ENCODE data around the gene WRAP73. TPM values are rescaled to one million over a fixed set of nuclear protein-coding genes. Genes with fewer than 3 reads are reported as not detected.
"Not testable (repeated sequence)": the region's sequence is repeated elsewhere in the genome, so short reads cannot be mapped to it uniquely, and the experiment has no call there.

Gene WRAP73
- total RNA-seq, 3 donors from 2014 or later, result 19.2 to 26.3 (median 21.0) TPM

DNA sequence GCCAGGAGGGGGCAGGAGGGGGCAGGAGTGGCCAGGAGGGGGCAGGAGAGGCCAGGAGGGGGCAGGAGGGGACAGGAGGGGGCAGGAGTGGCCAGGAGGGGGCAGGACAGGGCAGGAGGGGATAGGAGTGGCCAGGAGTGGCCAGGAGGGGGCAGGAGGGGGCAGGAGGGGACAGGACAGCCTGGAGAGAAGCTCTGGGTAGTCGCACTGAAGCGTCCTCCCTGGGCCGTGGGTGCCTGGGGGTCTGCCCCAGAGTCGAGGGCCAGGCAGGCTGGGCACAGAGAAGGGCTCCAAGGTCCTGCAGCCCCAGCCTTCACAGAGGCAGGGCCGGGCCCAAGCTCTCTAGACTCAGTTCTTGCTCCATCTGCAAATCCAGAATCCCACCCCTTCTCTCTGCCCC lies 61.5 kb downstream of the WRAP73 start:
- no peak for ATAC-seq
- Histone ChIP-seq H3K4me3 (no peak overlapping the region), H3K9me3 (no peaks in the 10 kb centered on the region), H3K36me3 (ENCODE audit: low read depth) (no peaks in the 10 kb centered on the region), H3K4me1 (ENCODE audit: low read depth) (no peaks in the 10 kb centered on the region)
- no peak for DNase-seq
- intact Hi-C loops (cut with DNase I, micrococcal nuclease), result no loop called here
- TF ChIP-seq, protein P1, sequence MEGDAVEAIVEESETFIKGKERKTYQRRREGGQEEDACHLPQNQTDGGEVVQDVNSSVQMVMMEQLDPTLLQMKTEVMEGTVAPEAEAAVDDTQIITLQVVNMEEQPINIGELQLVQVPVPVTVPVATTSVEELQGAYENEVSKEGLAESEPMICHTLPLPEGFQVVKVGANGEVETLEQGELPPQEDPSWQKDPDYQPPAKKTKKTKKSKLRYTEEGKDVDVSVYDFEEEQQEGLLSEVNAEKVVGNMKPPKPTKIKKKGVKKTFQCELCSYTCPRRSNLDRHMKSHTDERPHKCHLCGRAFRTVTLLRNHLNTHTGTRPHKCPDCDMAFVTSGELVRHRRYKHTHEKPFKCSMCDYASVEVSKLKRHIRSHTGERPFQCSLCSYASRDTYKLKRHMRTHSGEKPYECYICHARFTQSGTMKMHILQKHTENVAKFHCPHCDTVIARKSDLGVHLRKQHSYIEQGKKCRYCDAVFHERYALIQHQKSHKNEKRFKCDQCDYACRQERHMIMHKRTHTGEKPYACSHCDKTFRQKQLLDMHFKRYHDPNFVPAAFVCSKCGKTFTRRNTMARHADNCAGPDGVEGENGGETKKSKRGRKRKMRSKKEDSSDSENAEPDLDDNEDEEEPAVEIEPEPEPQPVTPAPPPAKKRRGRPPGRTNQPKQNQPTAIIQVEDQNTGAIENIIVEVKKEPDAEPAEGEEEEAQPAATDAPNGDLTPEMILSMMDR (IDR thresholded peaks at IDR 0.05), result no peak

DNA sequence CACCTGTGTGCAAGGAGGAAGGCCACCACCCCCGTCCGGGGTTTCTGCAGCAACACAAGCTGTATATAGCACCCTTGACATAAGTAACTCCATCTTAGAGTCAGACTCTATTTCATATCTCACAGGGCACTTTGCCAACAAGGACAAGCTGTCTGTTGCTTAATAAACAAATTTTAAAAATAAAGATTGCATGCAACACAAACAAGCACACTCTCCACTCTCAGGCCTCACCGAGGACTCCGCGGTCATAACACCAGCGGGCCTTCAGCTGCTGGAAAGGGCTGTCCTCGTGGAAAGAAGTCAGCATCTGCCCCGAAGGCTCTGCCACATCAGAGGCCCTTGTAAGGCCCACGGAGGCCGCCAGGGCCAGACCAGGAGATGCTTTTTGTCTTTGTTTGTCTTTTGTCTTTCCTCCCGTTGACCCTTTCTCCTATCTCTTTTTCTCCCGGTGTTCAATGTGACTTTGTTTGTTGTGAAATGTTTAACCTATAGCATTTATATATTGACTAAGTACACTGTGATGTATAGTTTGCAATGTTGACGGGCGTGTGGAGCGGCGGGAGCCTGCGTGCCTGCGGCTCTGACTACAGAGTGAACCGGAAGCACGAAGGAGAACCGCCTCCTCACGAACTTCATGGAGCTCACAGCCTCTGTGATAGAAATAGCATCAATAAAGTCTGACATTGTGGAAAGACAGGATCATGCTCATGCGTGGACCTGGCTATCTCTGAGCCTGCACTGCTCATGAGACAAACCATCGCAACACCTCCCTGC lies 62.7 kb downstream of the WRAP73 start:
- TF ChIP-seq, protein P1 (IDR thresholded peaks at IDR 0.05), result no peak
- no peak for DNase-seq
- H3K4me1 ChIP-seq (ENCODE audit: low read depth), result no peaks in the 10 kb centered on the region
- no peaks in the 10 kb centered on the region for H3K9me3 ChIP-seq
- intact Hi-C loops (cut with DNase I, micrococcal nuclease), result no loop called here
- H3K4me3 ChIP-seq, result no peak overlapping the region
- ATAC-seq, result peak; percentile 25
- no peaks in the 10 kb centered on the region for H3K36me3 ChIP-seq (ENCODE audit: low read depth)

DNA sequence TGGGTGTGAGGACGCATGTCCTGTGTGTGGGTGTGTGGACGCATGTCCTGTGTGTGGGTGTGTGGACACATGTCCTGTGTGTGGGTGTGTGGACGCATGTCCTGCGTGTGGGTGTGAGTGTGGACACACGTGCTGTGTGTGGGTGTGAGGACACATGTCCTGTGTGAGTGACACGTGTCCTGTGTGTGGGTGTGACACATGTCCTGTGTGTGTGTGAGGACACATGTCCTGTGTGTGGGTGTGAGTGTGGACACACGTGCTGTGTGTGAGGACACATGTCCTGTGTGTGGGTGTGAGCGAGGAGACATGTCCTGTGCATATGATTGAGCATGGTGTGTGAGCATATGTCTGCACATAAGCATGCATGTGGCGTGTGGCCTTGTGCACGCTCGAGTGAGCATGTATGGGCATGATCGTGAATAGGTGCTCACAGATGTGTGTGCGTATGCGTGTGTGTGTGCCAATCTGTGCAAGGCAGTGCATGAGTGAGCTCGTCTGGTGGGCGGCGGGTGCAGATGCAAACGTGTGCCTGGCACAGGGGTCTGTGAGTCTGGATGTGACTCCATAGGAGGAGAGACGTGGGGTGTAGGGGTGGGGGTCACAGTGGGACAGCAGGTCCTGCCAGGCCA lies 63.8 kb downstream of the WRAP73 start:
- intact Hi-C loops (cut with DNase I, micrococcal nuclease), result no loop called here
- DNase-seq, result no peak

DNA sequence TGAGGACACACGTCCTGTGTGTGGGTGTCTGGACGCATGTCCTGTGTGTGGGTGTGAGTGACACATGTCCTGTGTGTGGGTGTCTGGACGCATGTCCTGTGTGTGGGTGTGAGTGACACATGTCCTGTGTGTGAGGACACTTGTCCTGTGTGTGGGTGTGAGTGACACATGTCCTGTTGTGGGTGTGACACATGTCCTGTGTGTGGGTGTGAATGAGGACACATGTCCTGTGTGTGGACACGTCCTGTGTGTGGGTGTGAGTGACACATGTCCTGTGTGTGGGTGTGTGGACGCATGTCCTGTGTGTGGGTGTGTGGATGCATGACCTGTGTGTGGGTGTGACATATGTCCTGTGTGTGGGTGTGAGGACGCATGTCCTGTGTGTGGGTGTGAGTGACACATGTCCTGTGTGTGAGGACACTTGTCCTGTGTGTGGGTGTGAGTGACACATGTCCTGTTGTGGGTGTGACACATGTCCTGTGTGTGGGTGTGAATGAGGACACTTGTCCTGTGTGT lies 64.5 kb downstream of the WRAP73 start:
- ATAC-seq; H3K4me1 ChIP-seq (ENCODE audit: low read depth); intact Hi-C loops (cut with DNase I, micrococcal nuclease); DNase-seq; H3K4me3 ChIP-seq; H3K36me3 ChIP-seq (ENCODE audit: low read depth); H3K9me3 ChIP-seq: not testable (repeated sequence)

More for the DNA sequence above, 63.8 kb downstream of the WRAP73 start:
- TF ChIP-seq, protein P1 (IDR thresholded peaks at IDR 0.05), result no peak
- Histone ChIP-seq H3K9me3 (no peaks in the 10 kb centered on the region), H3K36me3 (ENCODE audit: low read depth) (no peaks in the 10 kb centered on the region), H3K4me3 (no peak overlapping the region), H3K4me1 (ENCODE audit: low read depth) (no peaks in the 10 kb centered on the region)
- ATAC-seq, result no peak

DNA sequence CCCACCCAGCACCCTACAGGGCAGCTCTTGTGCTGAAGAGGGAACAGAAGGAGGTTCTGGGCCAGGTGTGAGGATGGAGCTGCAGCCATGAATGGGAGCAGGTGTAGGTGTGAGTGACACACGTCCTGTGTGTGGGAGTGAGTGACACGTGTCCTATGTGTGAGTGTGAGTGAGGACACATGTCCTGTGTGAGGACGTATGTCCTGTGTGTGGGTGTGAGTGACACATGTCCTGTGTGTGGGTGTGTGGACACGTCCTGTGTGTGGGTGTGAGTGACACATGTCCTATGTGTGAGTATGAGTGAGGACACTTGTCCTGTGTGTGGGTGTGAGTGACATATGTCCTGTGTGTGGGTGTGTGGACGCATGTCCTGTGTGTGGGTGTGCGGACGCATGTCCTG lies 65.0 kb downstream of the WRAP73 start:
- intact Hi-C loops (cut with DNase I, micrococcal nuclease), result no loop called here
- no peak overlapping the region for H3K4me3 ChIP-seq
- H3K4me1 ChIP-seq (ENCODE audit: low read depth), result no peaks in the 10 kb centered on the region
- no peaks in the 10 kb centered on the region for H3K36me3 ChIP-seq (ENCODE audit: low read depth)
- ATAC-seq, result no peak
- no peak for DNase-seq
- no peaks in the 10 kb centered on the region for H3K9me3 ChIP-seq
- TF ChIP-seq, protein P1 (IDR thresholded peaks at IDR 0.05), result no peak

DNA sequence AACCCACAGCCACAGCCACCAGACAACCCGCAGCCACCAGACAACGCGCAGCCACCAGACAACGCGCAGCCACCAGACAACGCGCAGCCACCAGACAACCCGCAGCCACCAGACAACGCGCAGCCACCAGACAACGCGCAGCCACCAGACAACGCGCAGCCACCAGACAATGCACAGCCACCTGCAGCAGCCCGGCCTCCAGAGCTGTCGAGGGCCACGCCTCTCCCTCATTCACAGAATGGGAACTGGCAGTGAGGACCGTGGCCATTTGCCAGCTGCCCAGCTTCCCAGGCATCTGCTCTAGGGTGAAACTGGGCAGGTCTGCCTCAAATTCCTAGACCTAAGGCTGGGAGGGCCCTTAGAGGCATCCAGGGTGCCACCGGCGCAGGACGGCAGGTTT lies 66.2 kb downstream of the WRAP73 start:
- H3K4me1 ChIP-seq (ENCODE audit: low read depth); ATAC-seq; H3K4me3 ChIP-seq; intact Hi-C loops (cut with DNase I, micrococcal nuclease); H3K36me3 ChIP-seq (ENCODE audit: low read depth); H3K9me3 ChIP-seq; DNase-seq: not testable (repeated sequence)
